LNCaP clone FGC (cell line): ENCODE results near the gene GRK1.

Source experiments
- DNase-seq: peaks from one replicate; pipeline ENCODE4 v3.0.0-alpha.2; 2011; ENCODE audit warnings: low read depth
- H3K4me3 ChIP-seq: 2 replicates; pipeline ENCODE4 v1.5.1; 2011; ENCODE audit warnings: mild to moderate bottlenecking, low read depth, low read length, control low read depth
- CTCF ChIP-seq: IDR thresholded peaks from 2 replicates; pipeline ENCODE4 v1.5.1; 2012; ENCODE audit warnings: mild to moderate bottlenecking; ENCODE audit not compliant: control insufficient read depth, insufficient read depth; ENCODE audit errors: extremely low read depth

The GRK1 gene

GRCh38 chr13:113659337-113659736 is 7.7 kb upstream of the GRK1 start:
- no peak for DNase-seq
- H3K4me3 ChIP-seq = no peak overlapping the region
- TF ChIP-seq CTCF = no peak

- no peak for DNase-seq
- no peak for TF ChIP-seq CTCF
- no peak overlapping the region for H3K4me3 ChIP-seq
Observed at GRCh38 chr13:113660066-113660465, 7.0 kb upstream of the GRK1 start.

- no peak for TF ChIP-seq CTCF
- no peak overlapping the region for H3K4me3 ChIP-seq
Observed at GRCh38 chr13:113661509-113661908, 5.5 kb upstream of the GRK1 start.

GRCh38 chr13:113663934-113664333 is 3.1 kb upstream of the GRK1 start:
- no peak for DNase-seq
- TF ChIP-seq CTCF = no peak
- no peak overlapping the region for H3K4me3 ChIP-seq

More at GRCh38 chr13:113661509-113661908, 5.5 kb upstream of the GRK1 start:
- DNase-seq = no peak

- no peak for TF ChIP-seq CTCF
Observed at GRCh38 chr13:113664751-113665596, 2.0 kb upstream of the GRK1 start.

GRCh38 chr13:113665597-113666328 is 1.3 kb upstream of the GRK1 start:
- TF ChIP-seq CTCF = no peak
- H3K4me3 ChIP-seq = no peak overlapping the region
- no peak for DNase-seq

More at GRCh38 chr13:113664751-113665596, 2.0 kb upstream of the GRK1 start:
- no peak for DNase-seq
- no peak overlapping the region for H3K4me3 ChIP-seq
